Measurements from ENCODE around the gene PCNP.
A peak's percentile ranks its signal among the peaks of the same experiment; 100 is the strongest.
"Not testable (repeated sequence)": the region's sequence is repeated elsewhere in the genome, so short reads cannot be mapped to it uniquely, and the experiment has no call there.

PCNP gene

DNA sequence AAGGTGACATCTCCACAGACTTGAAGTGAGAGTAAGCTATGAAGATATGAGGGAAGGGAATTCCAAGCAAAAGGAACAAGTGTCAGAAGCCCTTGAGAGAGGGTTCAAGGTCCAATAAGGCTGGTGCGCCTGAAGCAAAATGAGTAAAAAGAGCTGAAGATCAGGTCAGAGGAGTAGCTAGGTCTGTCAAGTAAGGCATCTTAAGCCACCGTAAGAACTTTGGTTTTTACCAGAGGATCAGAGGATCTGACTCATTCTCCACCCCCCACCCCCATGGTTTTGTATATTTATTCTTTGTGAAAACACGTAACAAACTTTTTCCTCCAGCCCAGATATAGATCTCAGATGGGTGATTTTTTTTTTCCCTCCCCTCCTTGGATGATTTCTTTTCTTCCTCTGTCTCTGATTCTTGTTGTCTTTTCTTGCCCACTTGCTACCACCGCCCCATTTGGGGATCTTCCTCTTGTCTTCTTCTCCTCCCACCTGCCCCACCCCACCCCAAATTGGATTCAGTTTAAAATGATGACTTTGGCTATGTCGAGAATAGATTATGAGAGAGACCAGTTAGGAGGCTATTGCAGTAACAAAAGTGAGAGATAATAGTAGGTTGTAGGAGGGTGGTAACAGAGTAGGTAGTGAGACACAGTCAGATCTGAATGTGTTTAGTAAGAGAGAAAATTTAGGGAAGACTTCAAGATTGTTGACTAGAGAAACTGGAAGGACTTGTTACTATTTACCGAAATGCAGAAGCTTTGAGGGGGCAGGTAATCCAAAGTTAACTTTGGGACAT is 6.3 kb upstream of the PCNP start:
- no peak for DNase-seq

DNA sequence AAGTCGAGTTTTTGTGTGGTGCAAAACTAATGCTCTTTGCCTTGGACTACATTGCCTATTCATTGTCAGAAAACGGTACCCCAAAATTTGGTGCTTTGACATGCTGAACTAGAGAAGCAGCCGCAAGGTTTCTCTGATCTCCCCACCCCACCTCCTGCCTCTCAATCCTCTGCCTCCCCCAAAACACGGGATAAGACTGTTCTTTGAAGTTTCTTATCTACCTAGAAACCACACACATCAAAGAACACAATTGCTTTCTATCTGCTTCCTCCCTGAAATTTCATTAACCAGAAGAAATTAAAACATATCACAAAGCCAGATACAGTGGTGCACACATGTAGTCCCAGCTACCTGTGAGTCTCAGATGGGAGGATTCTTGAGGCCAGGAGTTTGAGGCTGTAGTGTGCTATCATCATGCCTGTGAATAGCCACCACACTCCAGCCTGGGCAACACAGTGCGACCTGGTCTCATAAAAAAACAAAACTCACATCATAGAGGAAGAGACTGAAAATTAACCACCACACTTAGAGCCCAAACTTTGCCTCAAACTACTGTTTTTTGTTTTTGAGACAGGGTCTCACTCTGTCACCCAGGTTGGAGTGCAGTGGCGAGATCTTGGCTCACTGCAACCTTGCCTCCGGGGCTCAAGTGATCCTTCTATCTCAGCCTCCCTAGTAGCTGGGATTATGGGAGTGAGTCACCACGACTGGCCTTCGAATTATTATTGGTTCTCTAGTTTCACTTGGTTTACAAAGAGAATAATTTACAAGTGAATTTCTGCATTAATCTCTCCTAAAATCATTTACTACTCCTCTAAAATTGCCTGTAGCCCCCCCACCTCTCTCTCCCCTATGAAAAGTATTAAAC is 2.7 kb upstream of the PCNP start:
- DNase-seq = no peak

DNA sequence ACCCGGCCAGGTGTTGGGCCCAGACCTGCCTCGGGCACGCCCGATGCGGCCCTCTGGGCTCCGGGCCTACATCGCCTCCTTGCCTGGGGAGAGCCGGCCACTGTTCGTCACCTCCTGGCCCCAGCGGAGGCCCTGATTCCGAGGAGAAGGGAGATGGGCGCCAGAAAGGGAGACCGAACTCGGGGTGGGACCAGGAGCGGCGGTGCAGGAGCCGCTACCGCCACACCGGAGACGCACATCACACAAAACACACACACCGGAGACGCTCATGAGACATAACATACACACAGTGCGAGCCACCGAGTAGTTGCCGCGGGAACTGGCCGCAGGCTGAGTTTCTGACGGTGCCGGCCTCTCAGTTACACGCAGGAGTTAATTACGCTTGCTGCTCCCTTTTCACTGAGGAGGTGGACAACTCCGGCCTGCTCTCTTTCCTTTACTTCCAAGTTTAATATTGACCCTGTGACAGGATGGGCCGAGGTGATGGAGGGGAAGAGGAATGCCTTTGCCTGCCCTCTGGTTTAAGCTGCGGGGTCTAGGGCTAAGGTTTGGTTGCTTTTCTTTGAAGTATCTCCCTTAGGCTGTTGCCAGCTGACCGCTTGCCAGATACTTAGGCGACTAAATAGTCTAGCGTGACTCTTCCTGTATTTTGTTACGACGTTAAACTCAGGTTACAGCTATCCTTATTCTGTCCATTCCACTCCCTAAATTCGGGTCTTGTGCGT is 570 bp downstream of the PCNP start:
- DNase-seq = peak; percentile 82

DNA sequence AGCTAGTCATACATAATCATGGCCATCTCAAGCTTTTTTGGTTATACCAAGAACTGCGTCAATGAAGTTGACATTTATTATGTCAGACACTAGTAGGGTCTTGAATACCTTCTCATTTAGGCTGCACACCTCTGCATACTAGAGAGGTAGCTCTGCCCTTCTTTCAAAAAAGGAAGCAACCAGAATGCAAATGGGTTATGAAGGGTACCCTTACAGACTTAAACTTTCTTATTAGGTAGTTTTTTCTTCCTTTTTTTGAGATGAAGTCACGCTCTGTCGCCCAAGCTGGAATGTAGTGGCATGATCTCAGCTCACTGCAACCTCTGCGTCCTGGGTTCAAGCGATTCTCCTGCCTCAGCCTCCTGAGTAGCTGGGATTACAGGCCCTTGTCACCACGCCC is 3.3 kb downstream of the PCNP start:
- DNase-seq = no peak

DNA sequence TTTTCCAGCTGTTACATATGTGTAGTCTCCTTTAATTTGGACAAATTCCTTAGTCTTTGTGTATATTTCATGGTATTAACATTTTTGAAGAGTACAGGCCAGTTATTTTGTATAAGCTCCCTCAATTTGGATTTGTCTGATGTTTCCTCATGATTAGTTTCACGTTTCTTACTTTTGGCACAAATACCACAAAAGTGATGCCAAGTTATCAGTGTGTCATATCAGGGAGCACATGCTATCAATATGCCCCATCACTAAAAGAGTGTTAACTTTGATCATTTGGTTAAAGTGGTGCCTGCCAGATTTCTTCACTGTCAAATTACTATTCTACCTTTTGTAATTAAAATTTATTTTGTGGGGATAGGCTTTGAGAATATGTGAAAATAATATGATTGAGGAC is 14.6 kb downstream of the PCNP start:
- no peak for DNase-seq

DNA sequence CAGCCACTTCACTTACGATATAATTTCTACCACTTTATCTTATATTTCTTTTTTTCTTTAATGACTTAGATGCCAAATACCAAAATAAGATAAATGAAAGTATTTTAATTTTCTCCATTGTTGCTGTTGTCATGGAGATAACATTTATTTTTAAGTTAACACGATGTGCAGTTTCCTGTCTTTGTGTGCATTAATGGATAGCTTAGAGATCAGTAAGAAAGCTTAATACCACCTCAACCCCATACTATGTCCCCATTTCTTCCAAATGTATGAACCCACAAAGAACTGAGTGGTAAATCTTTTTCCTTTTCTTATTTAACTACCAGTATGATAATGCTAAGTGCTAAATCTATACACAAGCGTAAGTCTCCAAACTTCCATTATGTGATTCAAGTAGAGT is 17.1 kb downstream of the PCNP start:
- no peak for DNase-seq

DNA sequence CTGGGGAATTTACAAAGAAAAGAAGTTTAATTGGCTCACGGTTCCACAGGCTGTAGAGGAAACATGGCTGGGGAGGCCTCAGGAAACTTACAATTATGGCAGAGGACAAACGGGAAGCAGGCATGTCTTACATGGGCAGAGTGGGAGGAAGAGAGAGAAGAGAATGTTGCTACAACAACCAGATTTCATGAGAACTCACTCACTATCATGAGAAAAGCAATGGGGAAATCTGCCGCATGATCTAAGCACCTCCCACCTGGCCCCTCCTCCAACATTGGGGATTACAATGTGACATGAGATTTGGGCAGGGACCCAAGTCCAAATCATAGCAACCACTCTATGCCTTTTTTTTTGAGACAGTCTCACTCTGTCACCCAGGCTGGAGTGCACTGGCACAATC is 28.8 kb downstream of the PCNP start:
- no peak for DNase-seq

DNA sequence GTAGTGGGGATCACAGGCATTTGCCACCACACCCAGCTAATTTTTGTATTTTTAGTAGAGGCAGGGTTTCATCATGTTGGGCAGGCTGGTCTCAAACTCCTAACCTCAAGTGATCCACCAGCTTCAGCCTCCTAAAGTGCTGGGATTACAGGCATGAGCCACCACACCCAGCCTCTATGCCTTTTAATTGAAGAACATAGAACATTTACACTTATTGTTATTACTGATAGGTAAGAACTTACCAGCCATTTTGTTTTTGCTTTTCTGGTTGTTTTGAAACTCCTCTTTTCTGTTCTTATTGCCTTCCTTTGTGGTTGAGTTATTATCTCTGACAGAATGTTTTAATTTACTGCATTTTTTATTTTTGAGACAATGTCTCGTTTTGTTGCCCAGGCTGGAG is 29.2 kb downstream of the PCNP start:
- no peak for DNase-seq

DNA sequence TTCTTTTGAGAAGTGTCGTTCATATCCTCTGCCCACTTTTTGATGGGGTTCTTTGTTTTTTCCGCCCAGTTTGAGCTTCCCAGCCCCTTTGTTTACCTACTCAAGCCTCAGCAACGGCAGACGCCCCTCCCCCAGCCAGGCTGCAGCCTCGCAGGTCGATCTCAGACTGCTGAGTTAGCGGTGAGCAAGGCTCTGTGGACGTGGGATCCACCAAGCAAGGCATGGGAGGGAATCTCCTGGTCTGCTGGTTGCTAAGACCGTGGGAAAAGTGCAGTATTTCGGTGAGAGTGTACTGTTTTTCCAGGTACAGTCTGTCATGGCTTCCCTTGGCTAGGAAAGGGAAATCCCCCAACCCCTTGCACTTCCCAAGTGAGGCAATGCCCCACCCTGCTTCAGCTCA is 31.4 kb downstream of the PCNP start:
- not testable (repeated sequence) for DNase-seq

DNA sequence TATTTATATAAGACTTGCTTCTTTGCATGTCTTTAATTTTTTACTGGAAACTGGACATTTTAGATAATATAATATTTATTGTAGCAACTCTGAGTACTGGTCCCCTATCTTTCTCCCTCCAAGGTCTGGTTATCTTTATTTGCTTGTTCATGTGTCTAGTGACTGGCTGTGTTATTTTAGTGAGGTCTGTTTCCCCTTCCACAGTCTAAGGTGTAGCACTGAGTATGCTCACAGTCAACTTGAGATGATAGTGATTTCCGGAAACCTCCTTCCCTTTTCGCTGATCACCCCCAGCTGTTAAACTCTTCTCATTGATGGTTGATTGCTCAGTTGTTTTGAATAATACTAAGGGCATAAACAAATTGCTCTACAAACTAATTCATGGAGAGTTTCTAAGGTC is 37.0 kb downstream of the PCNP start:
- DNase-seq = no peak

DNA sequence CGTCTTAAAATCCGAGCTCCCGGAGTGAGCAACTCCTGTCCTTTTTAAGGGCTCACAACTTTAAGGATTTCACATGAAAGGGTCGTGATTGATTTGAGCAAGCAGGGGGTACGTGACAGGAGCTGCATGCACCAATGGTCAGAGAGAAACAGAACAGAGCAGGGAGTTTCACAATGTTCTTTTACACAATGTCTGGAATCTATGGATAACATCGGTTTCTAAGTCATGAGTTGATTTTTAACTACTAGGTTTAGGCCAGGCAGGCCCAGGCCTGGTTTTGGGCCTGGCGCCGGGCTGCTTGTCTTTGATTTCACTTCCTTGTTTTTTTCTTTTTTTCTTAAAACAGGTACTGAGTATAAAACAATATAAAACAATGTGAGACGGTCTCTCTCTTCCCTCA is 39.0 kb downstream of the PCNP start:
- not testable (repeated sequence) for DNase-seq

DNA sequence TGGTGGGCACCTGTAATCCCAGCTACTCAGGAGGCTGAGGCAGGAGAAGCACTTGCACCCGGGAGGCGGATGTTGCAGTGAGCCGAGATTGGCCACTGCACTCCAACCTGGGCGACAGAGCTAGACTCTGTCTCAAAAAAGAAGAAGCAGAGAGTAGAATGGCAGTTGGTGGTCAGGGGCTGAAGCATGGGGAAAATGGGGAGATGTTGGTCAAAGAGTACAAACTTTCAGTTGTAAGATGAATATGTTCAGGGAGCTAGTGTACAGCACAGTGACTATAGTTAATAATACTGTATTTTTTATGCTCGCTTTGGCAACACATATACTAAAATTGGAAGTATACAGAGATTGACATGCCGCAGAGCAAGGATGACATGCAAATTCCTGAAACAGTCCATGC is 41.5 kb downstream of the PCNP start:
- DNase-seq = no peak

DNA sequence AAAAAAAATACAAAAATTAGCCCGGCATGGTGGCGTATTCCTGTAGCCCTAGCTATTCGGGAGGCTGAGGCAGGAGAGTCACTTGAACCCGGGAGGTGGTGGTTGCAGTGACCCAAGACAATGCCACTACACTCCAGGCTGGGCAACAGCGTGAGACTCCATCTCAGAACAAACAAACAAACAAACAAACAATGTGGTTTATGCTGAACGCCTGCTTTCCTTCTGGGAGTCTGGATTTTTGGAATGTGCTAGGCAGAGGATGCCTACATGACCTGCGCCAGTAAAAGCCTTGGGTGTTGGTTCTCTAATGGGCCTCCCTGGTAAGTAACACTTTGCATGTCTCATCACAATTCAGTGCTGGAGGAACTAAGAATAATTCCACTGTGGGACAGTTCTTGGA is 43.5 kb downstream of the PCNP start:
- no peak for DNase-seq

DNA sequence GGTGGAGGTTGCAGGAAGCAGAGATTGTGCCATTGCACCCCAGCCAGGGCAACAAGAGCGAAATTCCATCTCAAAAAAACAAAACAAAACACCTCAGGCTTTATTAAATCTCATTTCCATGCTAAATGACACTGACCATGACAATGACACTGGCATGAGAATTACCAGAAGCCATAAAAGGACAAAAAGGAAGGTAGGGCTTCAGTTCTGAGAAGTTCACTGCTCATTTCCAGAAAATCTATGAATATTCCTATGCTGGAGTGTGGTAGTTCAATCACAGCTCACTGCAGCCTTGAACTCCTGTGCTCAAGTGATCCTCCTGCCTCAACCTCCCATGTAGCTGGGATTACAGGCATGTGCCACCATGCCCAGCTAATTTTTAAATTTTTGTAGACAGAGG is 44.7 kb downstream of the PCNP start:
- no peak for DNase-seq

DNA sequence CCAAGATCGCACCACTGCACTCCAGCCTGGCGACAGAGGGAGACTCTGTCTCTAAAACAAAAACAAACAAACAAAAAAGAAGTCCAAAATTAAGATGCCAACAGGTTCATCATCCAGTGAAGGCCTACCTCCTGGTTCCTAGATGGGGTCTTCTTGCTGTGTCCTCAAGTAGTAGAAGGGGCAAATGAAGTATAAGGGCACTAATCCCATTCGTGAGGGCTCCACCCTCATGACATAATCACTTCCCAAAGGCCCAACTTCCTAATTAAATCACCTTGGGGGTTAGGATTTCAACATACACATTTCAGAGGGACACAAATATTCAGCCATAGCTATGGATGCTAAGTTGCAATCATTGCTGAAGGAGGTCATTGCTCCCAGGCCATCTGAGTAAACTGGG is 45.8 kb downstream of the PCNP start:
- no peak for DNase-seq

DNA sequence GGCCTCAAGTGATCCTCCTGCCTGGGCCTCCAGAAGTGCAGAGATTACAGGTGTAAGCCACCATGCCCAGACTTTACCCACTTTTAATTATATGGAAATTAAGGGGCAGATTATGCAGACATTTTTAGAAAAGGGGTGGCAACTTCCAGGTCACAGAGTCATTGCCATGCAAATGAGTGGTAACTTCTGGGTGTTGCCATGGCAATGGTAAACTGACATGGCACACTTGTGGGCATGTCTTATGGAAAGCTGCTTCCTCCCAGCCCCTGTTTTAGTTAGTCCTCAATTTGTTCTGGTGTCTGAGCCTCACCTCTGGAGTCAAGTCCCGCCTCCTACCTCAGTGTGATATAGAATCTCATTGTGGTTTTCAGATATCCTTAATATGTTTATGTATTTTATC is 49.7 kb downstream of the PCNP start:
- no peak for DNase-seq

DNA sequence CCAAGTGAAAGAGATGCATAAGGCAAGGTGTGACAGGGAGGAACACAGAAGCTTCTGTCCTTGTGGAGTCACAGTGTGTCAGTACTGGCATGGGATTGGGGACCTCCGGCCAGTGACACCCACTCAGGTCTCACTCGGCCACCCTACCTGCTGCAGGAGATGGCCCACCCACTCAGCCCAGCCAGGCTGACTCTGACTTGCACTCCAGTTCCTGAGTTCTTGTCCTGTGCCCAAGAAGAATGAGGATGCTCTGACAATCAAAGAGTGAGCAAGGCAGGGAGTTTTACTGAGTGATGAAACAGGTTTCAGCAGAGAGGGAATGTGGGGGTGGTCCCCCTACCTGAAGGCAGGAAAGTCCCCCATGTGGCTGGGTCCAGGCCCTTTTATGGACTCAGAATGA is 50.9 kb downstream of the PCNP start:
- no peak for DNase-seq

DNA sequence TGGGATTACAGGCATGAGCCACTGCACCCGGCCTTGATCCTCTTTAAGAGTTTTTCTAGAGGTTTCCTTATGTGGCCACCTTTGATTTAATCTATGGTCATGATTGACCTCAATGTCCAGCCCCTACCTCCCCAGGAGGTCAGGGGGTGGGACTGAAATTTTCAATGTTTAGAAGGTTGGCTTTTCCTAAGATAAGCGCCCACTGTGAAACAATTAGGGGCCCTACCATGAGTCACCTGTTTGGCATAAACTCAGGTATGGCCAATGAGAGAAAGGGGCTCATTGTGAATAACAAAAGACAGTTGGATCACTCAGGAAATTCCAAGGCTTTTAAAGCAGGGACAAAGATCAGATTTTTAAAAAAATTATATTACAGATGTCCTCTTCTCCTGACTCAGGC is 51.9 kb downstream of the PCNP start:
- DNase-seq = no peak

DNA sequence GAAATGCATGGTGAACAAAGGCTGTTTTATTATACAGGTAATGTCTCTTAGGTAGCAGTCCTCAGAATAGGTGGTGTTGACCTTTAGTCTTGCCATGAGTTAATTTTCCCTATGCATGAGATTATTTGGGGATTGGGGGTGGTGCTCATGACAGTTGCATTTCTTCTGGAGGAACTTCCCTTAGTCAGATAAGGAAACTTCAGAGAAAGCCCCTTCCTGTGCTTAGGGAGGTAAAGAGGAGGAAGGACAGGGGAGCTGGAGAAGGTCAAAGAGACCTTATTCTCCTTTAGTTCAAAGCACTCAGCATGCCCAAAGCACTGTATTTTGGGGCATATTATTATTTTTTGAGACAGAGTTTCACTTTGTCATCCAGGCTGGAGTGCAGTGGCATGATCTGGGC is 55.2 kb downstream of the PCNP start:
- DNase-seq = no peak

DNA sequence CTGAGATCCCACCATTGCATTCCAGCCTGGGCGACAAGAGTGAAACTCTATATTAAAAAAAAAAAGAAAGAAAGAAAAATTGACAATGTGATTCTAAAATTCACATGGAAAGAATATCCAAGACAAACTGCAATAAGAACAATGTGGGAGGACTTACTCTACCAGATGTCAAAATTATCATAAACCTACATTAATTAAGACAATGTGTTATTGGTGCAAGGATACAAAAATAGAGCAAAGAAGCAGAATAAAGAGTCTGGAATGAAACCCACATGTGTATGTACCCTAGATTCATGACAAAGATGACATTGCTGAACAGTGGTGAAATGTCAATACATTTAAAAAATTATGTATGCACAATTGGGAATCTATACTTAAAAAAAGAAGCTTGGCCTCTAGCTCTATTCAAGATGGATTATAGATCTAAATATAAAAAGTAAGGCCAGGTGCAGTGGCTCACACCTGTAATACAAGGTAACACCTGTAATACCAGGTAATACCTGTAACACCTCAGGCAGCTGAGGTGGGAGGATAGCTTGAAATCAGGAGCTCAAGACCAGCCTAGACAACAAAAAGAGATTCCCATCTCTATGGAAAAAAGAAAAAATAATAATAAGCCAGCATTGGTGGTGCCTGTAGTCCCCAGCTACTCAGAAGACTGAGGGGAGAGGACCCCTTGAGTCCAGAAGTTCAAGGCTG is 57.3 kb downstream of the PCNP start:
- no peak for DNase-seq

DNA sequence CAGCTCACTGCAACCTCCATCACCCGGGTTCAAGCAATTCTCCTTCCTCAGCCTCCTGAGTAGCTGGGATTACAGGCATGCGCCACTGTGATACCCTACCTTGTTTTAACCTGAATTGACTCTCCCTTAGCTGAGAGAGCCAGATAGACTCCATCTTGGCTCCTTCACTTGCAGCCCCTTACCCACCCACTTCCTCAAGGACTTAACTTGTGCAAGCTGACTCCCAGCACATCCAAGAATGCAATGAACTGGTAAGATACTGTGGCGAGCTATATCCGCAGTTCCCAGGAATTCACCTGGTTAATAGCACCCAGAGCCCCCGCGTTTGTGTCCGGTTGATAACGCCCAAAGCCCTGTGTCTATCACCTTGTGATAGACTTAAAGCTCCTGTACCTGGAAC is 58.0 kb downstream of the PCNP start:
- not testable (repeated sequence) for DNase-seq

DNA sequence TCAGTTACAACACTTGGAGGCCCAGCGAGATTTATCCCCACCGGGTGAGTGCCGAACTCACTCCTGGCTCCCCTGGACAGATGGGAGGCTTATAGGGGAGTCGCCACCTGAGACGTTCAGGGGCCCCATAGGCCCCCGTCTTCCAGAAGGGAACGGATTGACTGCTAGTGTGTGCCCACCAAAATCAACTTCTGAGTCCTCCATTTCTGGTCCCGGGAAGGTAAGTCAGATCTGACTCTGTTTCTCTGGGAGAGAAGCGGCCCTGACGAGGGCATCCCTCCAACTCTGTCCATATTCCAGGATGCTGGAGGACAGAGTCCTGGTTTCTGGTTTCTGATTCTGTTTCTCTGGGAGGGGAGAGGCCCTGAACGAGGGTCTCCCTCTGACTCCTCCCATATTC is 58.6 kb downstream of the PCNP start:
- no peak for DNase-seq

DNA sequence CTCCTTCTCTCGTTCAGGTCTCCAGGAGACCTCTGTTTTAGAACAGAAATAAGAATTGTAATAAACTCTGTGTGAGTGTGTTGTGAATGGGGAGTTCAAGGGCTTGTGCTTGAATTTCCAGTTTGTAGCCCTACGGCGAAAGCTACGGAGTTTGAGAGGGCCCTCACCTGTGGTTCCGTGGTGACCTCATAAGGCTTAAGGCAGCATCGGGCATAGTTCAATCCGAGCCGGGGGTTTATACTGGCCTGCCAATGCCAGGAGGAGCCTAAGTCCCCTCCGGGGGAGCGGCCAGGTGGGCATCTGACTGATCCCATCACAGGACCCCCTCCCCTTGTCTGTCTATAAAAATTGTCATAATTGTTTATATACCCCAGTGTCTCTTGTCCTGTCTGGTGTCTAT is 59.2 kb downstream of the PCNP start:
- no peak for DNase-seq

Measured in activated CD8-positive, alpha-beta memory T cell treated with anti-CD3 and anti-CD28 coated beads, Interleukin-2, amount 50 U/mL, for 48 hours (primary cell).